Measurements from ENCODE around the gene SSTR4. TPM values are rescaled to one million over a fixed set of nuclear protein-coding genes. Genes with fewer than 3 reads are reported as not detected.
A peak's percentile ranks its signal among the peaks of the same experiment; 100 is the strongest.
"Not testable (repeated sequence)": the region's sequence is repeated elsewhere in the genome, so short reads cannot be mapped to it uniquely, and the experiment has no call there.

The SSTR4 gene
- total RNA-seq, 1 experiment from 2014 or later = not detected

DNA sequence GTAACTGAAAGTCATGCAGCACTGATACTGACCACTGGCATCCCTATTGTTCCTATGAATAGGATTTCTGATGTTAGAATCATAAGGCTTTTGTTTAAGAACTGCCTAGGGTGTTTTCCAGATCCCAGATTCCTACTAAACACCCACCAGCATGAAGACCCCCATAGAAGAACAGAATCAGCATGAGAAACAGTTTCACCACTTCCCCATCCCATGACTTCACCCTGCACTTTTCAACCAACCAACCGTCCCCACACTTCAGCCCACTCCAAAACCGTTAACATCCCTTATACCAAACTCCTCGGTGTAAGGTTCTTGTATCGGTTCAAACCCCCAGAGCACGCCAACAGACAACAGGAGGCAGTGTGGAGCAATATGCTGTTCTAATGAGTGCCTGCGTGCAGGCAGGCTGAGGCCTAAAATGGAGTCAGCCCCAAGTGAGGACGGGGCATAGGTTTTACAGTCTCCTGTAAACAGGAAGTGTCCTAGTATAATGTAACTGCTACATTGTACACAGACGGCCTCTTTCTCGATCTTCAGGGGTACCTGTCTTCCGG is 11.4 kb upstream of the SSTR4 start:
- Histone ChIP-seq H3K36me3 (replicated peaks; ENCODE audit: control insufficient read depth, insufficient read depth, low read length) (no peaks in the 10 kb centered on the region), H3K27me3 (ENCODE audit: control insufficient read depth, insufficient read depth, low read length) (no peaks in the 10 kb centered on the region), H3K4me3 (ENCODE audit: insufficient read depth, low read depth, low read length) (no peak overlapping the region)
- DNase-seq = peak; percentile 39

GRCh38 chr20:23024701-23025100 is 10.4 kb upstream of the SSTR4 start:
- Histone ChIP-seq H3K36me3 (replicated peaks; ENCODE audit: control insufficient read depth, insufficient read depth, low read length) (no peaks in the 10 kb centered on the region), H3K27me3 (ENCODE audit: control insufficient read depth, insufficient read depth, low read length) (no peaks in the 10 kb centered on the region), H3K4me3 (ENCODE audit: insufficient read depth, low read depth, low read length) (no peak overlapping the region)
- no peak for DNase-seq

- not testable (repeated sequence) for H3K4me3 ChIP-seq (ENCODE audit: insufficient read depth, low read depth, low read length); DNase-seq; H3K36me3 ChIP-seq (replicated peaks; ENCODE audit: control insufficient read depth, insufficient read depth, low read length); H3K27me3 ChIP-seq (ENCODE audit: control insufficient read depth, insufficient read depth, low read length)
Measured at GRCh38 chr20:23025503-23025902, 9.6 kb upstream of the SSTR4 start.

- no peaks in the 10 kb centered on the region for H3K27me3 ChIP-seq (ENCODE audit: control insufficient read depth, insufficient read depth, low read length)
- no peak overlapping the region for H3K4me3 ChIP-seq (ENCODE audit: insufficient read depth, low read depth, low read length)
- no peak for DNase-seq
- no peaks in the 10 kb centered on the region for H3K36me3 ChIP-seq (replicated peaks; ENCODE audit: control insufficient read depth, insufficient read depth, low read length)
Measured at GRCh38 chr20:23027721-23028120, 7.4 kb upstream of the SSTR4 start.

DNA sequence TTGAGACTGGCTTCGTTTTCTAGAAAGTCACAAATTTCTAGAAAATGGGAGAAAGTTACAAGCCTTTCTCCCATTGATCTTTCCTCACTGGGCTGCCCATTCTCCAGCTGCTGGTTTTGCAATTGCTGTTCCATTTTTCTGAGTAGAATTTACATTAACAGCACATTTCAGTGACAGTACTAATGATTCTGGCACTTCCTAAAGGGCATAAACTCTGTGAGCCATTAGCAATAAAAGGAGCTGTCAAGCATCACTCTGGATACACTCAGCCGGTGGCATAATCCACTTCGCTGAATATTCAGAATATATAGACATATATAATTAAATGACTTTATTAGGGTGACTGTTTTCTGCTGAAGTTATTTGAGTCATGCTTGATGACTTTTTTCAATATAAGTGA is 6.7 kb upstream of the SSTR4 start:
- H3K27me3 ChIP-seq (ENCODE audit: control insufficient read depth, insufficient read depth, low read length) = no peaks in the 10 kb centered on the region
- H3K36me3 ChIP-seq (replicated peaks; ENCODE audit: control insufficient read depth, insufficient read depth, low read length) = no peaks in the 10 kb centered on the region
- no peak for DNase-seq
- no peak overlapping the region for H3K4me3 ChIP-seq (ENCODE audit: insufficient read depth, low read depth, low read length)

DNA sequence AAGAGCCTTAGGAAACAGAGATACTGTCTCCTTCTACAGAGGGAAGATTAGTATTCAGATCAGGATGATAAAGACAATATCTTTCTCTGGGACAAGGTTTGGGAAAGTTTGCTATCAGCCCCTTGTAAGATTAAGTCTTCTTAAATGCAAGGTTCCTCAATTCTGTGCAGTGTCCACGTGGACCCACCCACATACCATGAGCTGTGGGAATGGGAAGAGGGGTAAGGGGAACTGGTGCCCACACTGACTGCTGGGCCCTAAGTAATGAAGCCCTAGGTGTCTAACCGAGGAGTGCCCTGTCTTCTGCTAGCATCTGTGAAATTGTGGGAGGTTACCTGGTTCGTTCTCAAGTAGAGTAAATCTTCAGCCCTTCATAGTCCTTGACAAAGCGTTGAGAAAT is 5.8 kb upstream of the SSTR4 start:
- H3K36me3 ChIP-seq (replicated peaks; ENCODE audit: control insufficient read depth, insufficient read depth, low read length) = no peaks in the 10 kb centered on the region
- no peak for DNase-seq
- H3K27me3 ChIP-seq (ENCODE audit: control insufficient read depth, insufficient read depth, low read length) = peaks cover 4% of the 10 kb centered on the region; the same call in 1 of the 2 replicates
- H3K4me3 ChIP-seq (ENCODE audit: insufficient read depth, low read depth, low read length) = no peak overlapping the region

- no peak overlapping the region for H3K4me3 ChIP-seq (ENCODE audit: insufficient read depth, low read depth, low read length)
- no peaks in the 10 kb centered on the region for H3K36me3 ChIP-seq (replicated peaks; ENCODE audit: control insufficient read depth, insufficient read depth, low read length)
- DNase-seq = no peak
- peaks cover 19% of the 10 kb centered on the region; the same call in 1 of the 2 replicates for H3K27me3 ChIP-seq (ENCODE audit: control insufficient read depth, insufficient read depth, low read length)
Measured at GRCh38 chr20:23031346-23031745, 3.8 kb upstream of the SSTR4 start.

- Histone ChIP-seq H3K36me3 (replicated peaks; ENCODE audit: control insufficient read depth, insufficient read depth, low read length) (no peaks in the 10 kb centered on the region), H3K27me3 (ENCODE audit: control insufficient read depth, insufficient read depth, low read length) (peaks cover 23% of the 10 kb centered on the region; the same call in 1 of the 2 replicates), H3K4me3 (ENCODE audit: insufficient read depth, low read depth, low read length) (no peak overlapping the region)
Measured at GRCh38 chr20:23032056-23032749, 2.9 kb upstream of the SSTR4 start.

GRCh38 chr20:23032750-23033078 is 2.4 kb upstream of the SSTR4 start:
- Histone ChIP-seq H3K4me3 (ENCODE audit: insufficient read depth, low read depth, low read length) (no peak overlapping the region), H3K36me3 (replicated peaks; ENCODE audit: control insufficient read depth, insufficient read depth, low read length) (no peaks in the 10 kb centered on the region), H3K27me3 (ENCODE audit: control insufficient read depth, insufficient read depth, low read length) (peaks cover 23% of the 10 kb centered on the region; the same call in 1 of the 2 replicates)
- no peak for DNase-seq

More at GRCh38 chr20:23032056-23032749, 2.9 kb upstream of the SSTR4 start:
- no peak for DNase-seq

GRCh38 chr20:23033918-23034317 is 1.2 kb upstream of the SSTR4 start:
- H3K27me3 ChIP-seq (ENCODE audit: control insufficient read depth, insufficient read depth, low read length) = peaks cover 23% of the 10 kb centered on the region; the same call in 1 of the 2 replicates

DNA sequence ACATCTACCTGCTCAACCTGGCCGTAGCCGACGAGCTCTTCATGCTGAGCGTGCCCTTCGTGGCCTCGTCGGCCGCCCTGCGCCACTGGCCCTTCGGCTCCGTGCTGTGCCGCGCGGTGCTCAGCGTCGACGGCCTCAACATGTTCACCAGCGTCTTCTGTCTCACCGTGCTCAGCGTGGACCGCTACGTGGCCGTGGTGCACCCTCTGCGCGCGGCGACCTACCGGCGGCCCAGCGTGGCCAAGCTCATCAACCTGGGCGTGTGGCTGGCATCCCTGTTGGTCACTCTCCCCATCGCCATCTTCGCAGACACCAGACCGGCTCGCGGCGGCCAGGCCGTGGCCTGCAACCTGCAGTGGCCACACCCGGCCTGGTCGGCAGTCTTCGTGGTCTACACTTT is 619 bp downstream of the SSTR4 start:
- H3K4me3 ChIP-seq (ENCODE audit: insufficient read depth, low read depth, low read length) = peak overlapping the region; percentile 14; the same call in 1 of the 2 replicates
- no peaks in the 10 kb centered on the region for H3K36me3 ChIP-seq (replicated peaks; ENCODE audit: control insufficient read depth, insufficient read depth, low read length)
- peaks cover 23% of the 10 kb centered on the region; the same call in 1 of the 2 replicates for H3K27me3 ChIP-seq (ENCODE audit: control insufficient read depth, insufficient read depth, low read length)
- no peak for DNase-seq

More at GRCh38 chr20:23033918-23034317, 1.2 kb upstream of the SSTR4 start:
- no peak overlapping the region for H3K4me3 ChIP-seq (ENCODE audit: insufficient read depth, low read depth, low read length)
- H3K36me3 ChIP-seq (replicated peaks; ENCODE audit: control insufficient read depth, insufficient read depth, low read length) = no peaks in the 10 kb centered on the region
- DNase-seq = no peak

DNA sequence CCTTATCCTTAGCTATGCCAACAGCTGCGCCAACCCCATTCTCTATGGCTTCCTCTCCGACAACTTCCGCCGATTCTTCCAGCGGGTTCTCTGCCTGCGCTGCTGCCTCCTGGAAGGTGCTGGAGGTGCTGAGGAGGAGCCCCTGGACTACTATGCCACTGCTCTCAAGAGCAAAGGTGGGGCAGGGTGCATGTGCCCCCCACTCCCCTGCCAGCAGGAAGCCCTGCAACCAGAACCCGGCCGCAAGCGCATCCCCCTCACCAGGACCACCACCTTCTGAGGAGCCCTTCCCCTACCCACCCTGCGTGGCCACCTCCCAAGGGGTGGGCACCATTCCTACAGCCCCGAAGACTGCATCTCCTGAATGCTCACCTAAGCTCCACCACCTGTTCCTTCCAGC is 1.3 kb downstream of the SSTR4 start:
- H3K4me3 ChIP-seq (ENCODE audit: insufficient read depth, low read depth, low read length) = no peak overlapping the region
- no peaks in the 10 kb centered on the region for H3K36me3 ChIP-seq (replicated peaks; ENCODE audit: control insufficient read depth, insufficient read depth, low read length)
- H3K27me3 ChIP-seq (ENCODE audit: control insufficient read depth, insufficient read depth, low read length) = peaks cover 23% of the 10 kb centered on the region; the same call in 1 of the 2 replicates
- no peak for DNase-seq

GRCh38 chr20:23037017-23037481 is 1.9 kb downstream of the SSTR4 start:
- DNase-seq = no peak
- Histone ChIP-seq H3K36me3 (replicated peaks; ENCODE audit: control insufficient read depth, insufficient read depth, low read length) (no peaks in the 10 kb centered on the region), H3K27me3 (ENCODE audit: control insufficient read depth, insufficient read depth, low read length) (peaks cover 23% of the 10 kb centered on the region; the same call in 1 of the 2 replicates), H3K4me3 (ENCODE audit: insufficient read depth, low read depth, low read length) (no peak overlapping the region)

- no peak for DNase-seq
- Histone ChIP-seq H3K27me3 (ENCODE audit: control insufficient read depth, insufficient read depth, low read length) (peaks cover 20% of the 10 kb centered on the region; the same call in 1 of the 2 replicates), H3K36me3 (replicated peaks; ENCODE audit: control insufficient read depth, insufficient read depth, low read length) (no peaks in the 10 kb centered on the region)
Measured at GRCh38 chr20:23039136-23039875, 4.2 kb downstream of the SSTR4 start.

More at GRCh38 chr20:23039136-23039875, 4.2 kb downstream of the SSTR4 start:
- no peak overlapping the region for H3K4me3 ChIP-seq (ENCODE audit: insufficient read depth, low read depth, low read length)

All from H7 (cell line).